ENCODE data around the gene MMS19.

MMS19 gene

GRCh38 chr10:97451605-97452004 lies 46.6 kb downstream of the MMS19 start:
- Histone ChIP-seq H3K4me3 (replicated peaks; ENCODE audit: insufficient read depth, low read length) (no peak overlapping the region), H3K27me3 (ENCODE audit: insufficient read depth, poor library complexity, severe bottlenecking) (no peaks in the 10 kb centered on the region), H3K27ac (replicated peaks) (no peak overlapping the region)
- no peak for TF ChIP-seq REST (IDR thresholded peaks at IDR 0.05; ENCODE audit: insufficient replicate concordance, low read depth)
- no peak for TF ChIP-seq GABPA (IDR thresholded peaks at IDR 0.05; ENCODE audit: low read depth)
- no peak for TF ChIP-seq CTCF (IDR thresholded peaks at IDR 0.05; ENCODE audit: insufficient read depth, low read length)
- TF ChIP-seq POLR2AphosphoS5 (IDR thresholded peaks at IDR 0.05; ENCODE audit: low read depth) = no peak
- TF ChIP-seq SPI1 (IDR thresholded peaks at IDR 0.05; ENCODE audit: borderline replicate concordance, low read depth) = no peak
- no peak for DNase-seq (ENCODE audit: low read depth in 1 of 2, low spot score in 1 of 2)

GRCh38 chr10:97450828-97451227 lies 47.4 kb downstream of the MMS19 start:
- Histone ChIP-seq H3K27ac (replicated peaks) (no peak overlapping the region), H3K27me3 (ENCODE audit: insufficient read depth, poor library complexity, severe bottlenecking) (no peaks in the 10 kb centered on the region), H3K4me3 (replicated peaks; ENCODE audit: insufficient read depth, low read length) (no peak overlapping the region)
- no peak for DNase-seq (ENCODE audit: low read depth in 1 of 2, low spot score in 1 of 2)
- TF ChIP-seq SPI1 (IDR thresholded peaks at IDR 0.05; ENCODE audit: borderline replicate concordance, low read depth) (no peak), GABPA (IDR thresholded peaks at IDR 0.05; ENCODE audit: low read depth) (no peak), CTCF (IDR thresholded peaks at IDR 0.05; ENCODE audit: insufficient read depth, low read length) (no peak), REST (IDR thresholded peaks at IDR 0.05; ENCODE audit: insufficient replicate concordance, low read depth) (no peak), POLR2AphosphoS5 (IDR thresholded peaks at IDR 0.05; ENCODE audit: low read depth) (no peak)

- peak; percentile 91 to 96 for DNase-seq (ENCODE audit: low read depth in 1 of 2, low spot score in 1 of 2)
- no peaks in the 10 kb centered on the region for H3K27me3 ChIP-seq (ENCODE audit: insufficient read depth, poor library complexity, severe bottlenecking)
- H3K4me3 ChIP-seq (replicated peaks; ENCODE audit: insufficient read depth, low read length) = peak within 1 kb of the TSS; percentile 74
- TF ChIP-seq SPI1 (IDR thresholded peaks at IDR 0.05; ENCODE audit: borderline replicate concordance, low read depth) (peak; percentile 77; the same call in 1 of the 2 replicates), REST (IDR thresholded peaks at IDR 0.05; ENCODE audit: insufficient replicate concordance, low read depth) (no peak), GABPA (IDR thresholded peaks at IDR 0.05; ENCODE audit: low read depth) (0 out of 2 replicates have a peak, but pooled peaks have one; percentile 32), CTCF (IDR thresholded peaks at IDR 0.05; ENCODE audit: insufficient read depth, low read length) (no peak), POLR2AphosphoS5 (IDR thresholded peaks at IDR 0.05; ENCODE audit: low read depth) (peak; percentile 50; the same call in 1 of the 2 replicates)
- H3K27ac ChIP-seq (replicated peaks) = peak within 1 kb of the TSS; percentile 66
These were observed 52.2 kb downstream of the MMS19 start, which contains the start of the genes EXOSC1 and ZDHHC16 for GRCh38 chr10:97445722-97446639. Gene EXOSC1, minus strand, starts transcription at chr10:97446006. Its CDS starts 21 bp downstream, at chr10:97445985. Gene ZDHHC16, plus strand, starts transcription at chr10:97446175. Its CDS starts 5,501 bp downstream, at chr10:97451676.
